Measurements from ENCODE around the gene ZNF511.

- TF ChIP-seq POLR2A (IDR thresholded peaks at IDR 0.05) = no peak
- no peak for TF ChIP-seq CTCF (IDR thresholded peaks at IDR 0.05)
- no peak for TF ChIP-seq POLR2AphosphoS5 (IDR thresholded peaks at IDR 0.05; ENCODE audit: insufficient read depth in 1 of 2, low read depth in 1 of 2)
These were observed 39.3 kb upstream of the ZNF511 start for GRCh38 chr10:133269367-133269766.
